GM23338 (cell line): ENCODE data around the gene TGOLN2. TPM values are rescaled to one million over a fixed set of nuclear protein-coding genes. Genes with fewer than 3 reads are reported as not detected.
A peak's percentile ranks its signal among the peaks of the same experiment; 100 is the strongest.

Source experiments
- ATAC-seq: fragments of 200-7000 bp; cut with Tn5 transposase; 3 replicates; pipeline ENCODE4 v1.9.1; 2020
- DNase-seq: peaks from one replicate; pipeline ENCODE4 v3.0.0-alpha.2; 2015; ENCODE audit warnings: low spot score
- H2AFZ ChIP-seq: fragments of 200-600 bp; sonication (generic); 2 replicates; pipeline ENCODE4 v1.8.0; 2016; ENCODE audit warnings: antibody characterized with exemption, mild to moderate bottlenecking, moderate library complexity
- H3F3A ChIP-seq: fragments of 200-600 bp; sonication (generic); replicated peaks from 2 replicates; pipeline ENCODE4 v1.8.0; 2017; ENCODE audit warnings: antibody characterized with exemption, mixed run types, low read depth
- H3K27ac ChIP-seq: fragments of 200-600 bp; sonication (generic); 2 replicates; pipeline ENCODE4 v1.6.1; 2016; ENCODE audit warnings: low read depth
- H3K27me3 ChIP-seq: fragments of 200-600 bp; sonication (generic); 2 replicates; pipeline ENCODE4 v1.8.0; 2016; ENCODE audit warnings: mild to moderate bottlenecking, mixed run types, moderate library complexity; ENCODE audit not compliant: insufficient read depth
- H3K36me3 ChIP-seq: fragments of 200-600 bp; sonication (generic); 2 replicates; pipeline ENCODE4 v1.8.0; 2016; ENCODE audit warnings: mild to moderate bottlenecking; ENCODE audit not compliant: insufficient read depth
- H3K4me1 ChIP-seq: fragments of 200-600 bp; sonication (generic); 2 replicates; pipeline ENCODE4 v1.8.0; 2016; ENCODE audit warnings: mild to moderate bottlenecking, moderate library complexity; ENCODE audit not compliant: insufficient read depth
- H3K4me2 ChIP-seq: fragments of 200-600 bp; sonication (generic); 2 replicates; pipeline ENCODE4 v1.7.1; 2017; ENCODE audit warnings: mixed run types
- H3K4me3 ChIP-seq: fragments of 200-600 bp; sonication (generic); 2 replicates; pipeline ENCODE4 v1.6.1; 2016; ENCODE audit warnings: mixed run types
- H3K79me2 ChIP-seq: fragments of 200-600 bp; sonication (generic); replicated peaks from 2 replicates; pipeline ENCODE4 v1.8.0; 2017; ENCODE audit warnings: mild to moderate bottlenecking; ENCODE audit not compliant: insufficient read depth
- H3K9me2 ChIP-seq: fragments of 200-600 bp; sonication (generic); 2 replicates; pipeline ENCODE4 v1.8.0; 2017; ENCODE audit not compliant: insufficient read depth
- H4K20me1 ChIP-seq: fragments of 200-600 bp; sonication (generic); replicated peaks from 2 replicates; pipeline ENCODE4 v1.8.0; 2017; ENCODE audit warnings: mild to moderate bottlenecking; ENCODE audit not compliant: insufficient read depth
- H3K27ac Mint-ChIP-seq: 2 replicates; pipeline ENCODE4 v1.8.0; 2020; ENCODE audit warnings: inconsistent platforms, mild to moderate bottlenecking, moderate library complexity, mixed read lengths
- H3K27me3 Mint-ChIP-seq: 3 replicates; pipeline ENCODE4 v1.8.0; 2022; ENCODE audit warnings: low read depth, mild to moderate bottlenecking, moderate library complexity, mixed read lengths, inconsistent platforms; ENCODE audit not compliant: insufficient read depth, poor library complexity
- H3K36me3 Mint-ChIP-seq: 3 replicates; pipeline ENCODE4 v1.8.0; 2021; ENCODE audit warnings: low read depth, mild to moderate bottlenecking, inconsistent platforms, moderate library complexity, mixed read lengths
- H3K4me1 Mint-ChIP-seq: 3 replicates; pipeline ENCODE4 v1.8.0; 2020; ENCODE audit warnings: mild to moderate bottlenecking, inconsistent platforms, mixed read lengths
- H3K4me3 Mint-ChIP-seq: 3 replicates; pipeline ENCODE4 v1.8.0; 2021; ENCODE audit warnings: moderate library complexity, mild to moderate bottlenecking, inconsistent platforms, mixed read lengths
- H3K9me3 Mint-ChIP-seq: 3 replicates; pipeline ENCODE4 v1.8.0; 2020; ENCODE audit warnings: moderate library complexity, mild to moderate bottlenecking, inconsistent platforms, mixed read lengths
- EZH2phosphoT487 ChIP-seq: fragments of 200-600 bp; sonication (generic); IDR thresholded peaks from one replicate; pipeline ENCODE4 v1.8.1; 2018; ENCODE audit warnings: antibody characterized with exemption; ENCODE audit not compliant: unreplicated experiment
- ZNF462 ChIP-seq: fragments of 250-450 bp; sonication (Bioruptor Pico); IDR thresholded peaks from 2 replicates; pipeline ENCODE4 v1.5.0; 2020; ENCODE audit warnings: mild to moderate bottlenecking, moderate library complexity
- polyA plus RNA-seq: library from polyadenylated mRNA; unstranded; fragments of >200 nt; fragmentation: Nextera tagmentation; extraction: Ambion mirVana; gene quantifications from 2 replicates; pipeline ENCODE4 v1.2.1, GENCODE V29; 2016
- total RNA-seq: library from RNA; depleted of rRNA; stranded (reverse); fragments of >200 nt; shearing (Covaris generic); gene quantifications from 2 replicates; pipeline ENCODE4 v1.2.3, GENCODE V29; 2014
- TF ChIP-seq, protein P1 (sequence below): IDR thresholded peaks from one replicate; pipeline ENCODE4 v1.6.1; 2018; ENCODE audit warnings: antibody characterized with exemption; ENCODE audit not compliant: unreplicated experiment

TGOLN2 gene
- total and polyA plus RNA-seq, 2 experiments from 2014 or later = 20.8 to 48.3 TPM

DNA sequence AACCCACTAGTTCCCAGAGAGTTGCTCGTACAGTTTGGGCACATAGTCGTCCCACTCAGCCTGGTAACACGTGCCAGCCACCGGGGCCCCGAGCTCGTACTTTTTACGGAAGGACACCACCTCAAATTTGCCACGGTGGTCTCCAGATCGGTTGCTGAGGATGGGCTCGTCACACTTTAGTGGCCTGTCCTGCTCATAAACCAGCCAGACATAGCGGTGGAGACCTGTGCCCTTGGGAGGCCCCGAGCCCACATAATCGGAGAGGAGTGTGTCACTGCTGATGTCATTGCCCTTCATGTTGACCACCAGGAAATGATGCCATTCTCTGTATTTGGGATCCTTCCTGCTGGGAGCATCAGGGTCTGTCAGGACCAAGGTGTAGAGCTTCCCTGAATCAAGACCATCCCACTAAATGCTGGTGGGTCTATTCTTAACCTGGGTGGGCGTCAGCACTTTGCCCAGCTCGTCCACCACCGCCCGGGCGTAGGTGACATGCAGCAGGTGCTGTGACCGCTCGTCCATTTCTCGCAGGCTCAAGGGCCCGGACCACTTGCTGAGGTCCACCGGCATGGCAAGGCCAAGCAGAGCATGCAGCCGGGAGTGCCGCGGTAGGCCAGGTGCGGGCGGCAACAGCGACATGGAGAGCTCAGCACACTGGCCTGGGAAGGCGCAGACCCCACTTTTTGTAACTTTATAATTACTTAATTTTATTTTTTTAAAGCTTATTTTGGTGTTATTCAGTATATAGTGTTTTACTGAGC lies 13.7 kb upstream of the TGOLN2 start:
- Histone ChIP-seq H3K4me3 (no peak overlapping the region), H3K4me1 (no peaks in the 10 kb centered on the region; the same call in 1 of the 2 replicates), H3K9me2 (no peaks in the 10 kb centered on the region), H3K27me3 (no peaks in the 10 kb centered on the region), H3K79me2 (no peaks in the 10 kb centered on the region), H3F3A (no peaks in the 10 kb centered on the region), H2AFZ (no peak overlapping the region), H3K36me3 (no peaks in the 10 kb centered on the region), H4K20me1 (no peaks in the 10 kb centered on the region; the same call in 1 of the 2 replicates), H3K27ac (no peak overlapping the region), H3K4me2 (no peak overlapping the region)
- Mint-ChIP-seq H3K4me3 (no peak overlapping the region), H3K4me1 (peaks cover 19% of the 10 kb centered on the region), H3K27ac (0 out of 2 replicates have a peak overlapping the region, but pooled peaks have one; percentile 65), H3K36me3 (peaks cover 4% of the 10 kb centered on the region; the same call in 1 of the 3 replicates), H3K9me3 (no peaks in the 10 kb centered on the region), H3K27me3 (peaks cover 4% of the 10 kb centered on the region)
- no peak for TF ChIP-seq ZNF462 (CRISPR knock-in tag)
- ATAC-seq = no peak
- no peak for DNase-seq

- Histone ChIP-seq H3K36me3 (no peaks in the 10 kb centered on the region), H3K9me2 (no peaks in the 10 kb centered on the region), H3K27me3 (no peaks in the 10 kb centered on the region), H3K27ac (no peak overlapping the region), H3K4me3 (no peak overlapping the region), H4K20me1 (no peaks in the 10 kb centered on the region), H3K79me2 (no peaks in the 10 kb centered on the region), H3K4me1 (no peaks in the 10 kb centered on the region; the same call in 1 of the 2 replicates), H3F3A (no peaks in the 10 kb centered on the region), H3K4me2 (no peak overlapping the region), H2AFZ (no peak overlapping the region)
- Mint-ChIP-seq H3K9me3 (no peaks in the 10 kb centered on the region; the same call in 2 of the 3 replicates), H3K4me3 (no peak overlapping the region), H3K4me1 (peaks cover 19% of the 10 kb centered on the region), H3K27ac (no peak overlapping the region; the same call in 1 of the 2 replicates), H3K36me3 (peaks cover 4% of the 10 kb centered on the region; the same call in 1 of the 3 replicates), H3K27me3 (peaks cover 4% of the 10 kb centered on the region)
- DNase-seq = no peak
- no peak for ATAC-seq
- TF ChIP-seq, protein P1, sequence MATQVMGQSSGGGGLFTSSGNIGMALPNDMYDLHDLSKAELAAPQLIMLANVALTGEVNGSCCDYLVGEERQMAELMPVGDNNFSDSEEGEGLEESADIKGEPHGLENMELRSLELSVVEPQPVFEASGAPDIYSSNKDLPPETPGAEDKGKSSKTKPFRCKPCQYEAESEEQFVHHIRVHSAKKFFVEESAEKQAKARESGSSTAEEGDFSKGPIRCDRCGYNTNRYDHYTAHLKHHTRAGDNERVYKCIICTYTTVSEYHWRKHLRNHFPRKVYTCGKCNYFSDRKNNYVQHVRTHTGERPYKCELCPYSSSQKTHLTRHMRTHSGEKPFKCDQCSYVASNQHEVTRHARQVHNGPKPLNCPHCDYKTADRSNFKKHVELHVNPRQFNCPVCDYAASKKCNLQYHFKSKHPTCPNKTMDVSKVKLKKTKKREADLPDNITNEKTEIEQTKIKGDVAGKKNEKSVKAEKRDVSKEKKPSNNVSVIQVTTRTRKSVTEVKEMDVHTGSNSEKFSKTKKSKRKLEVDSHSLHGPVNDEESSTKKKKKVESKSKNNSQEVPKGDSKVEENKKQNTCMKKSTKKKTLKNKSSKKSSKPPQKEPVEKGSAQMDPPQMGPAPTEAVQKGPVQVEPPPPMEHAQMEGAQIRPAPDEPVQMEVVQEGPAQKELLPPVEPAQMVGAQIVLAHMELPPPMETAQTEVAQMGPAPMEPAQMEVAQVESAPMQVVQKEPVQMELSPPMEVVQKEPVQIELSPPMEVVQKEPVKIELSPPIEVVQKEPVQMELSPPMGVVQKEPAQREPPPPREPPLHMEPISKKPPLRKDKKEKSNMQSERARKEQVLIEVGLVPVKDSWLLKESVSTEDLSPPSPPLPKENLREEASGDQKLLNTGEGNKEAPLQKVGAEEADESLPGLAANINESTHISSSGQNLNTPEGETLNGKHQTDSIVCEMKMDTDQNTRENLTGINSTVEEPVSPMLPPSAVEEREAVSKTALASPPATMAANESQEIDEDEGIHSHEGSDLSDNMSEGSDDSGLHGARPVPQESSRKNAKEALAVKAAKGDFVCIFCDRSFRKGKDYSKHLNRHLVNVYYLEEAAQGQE = no peak
- no peak for TF ChIP-seq EZH2phosphoT487
Observed at GRCh38 chr2:85340034-85340892, 12.5 kb upstream of the TGOLN2 start.
